CD4-positive, CD25-positive, alpha-beta regulatory T cell (primary cell): Measurements from ENCODE around the gene L1CAM. TPM values are rescaled to one million over a fixed set of nuclear protein-coding genes. Genes with fewer than 3 reads are reported as not detected.

Experiments
- ATAC-seq, 2 donors: fragments of 150-1000 bp; cut with Tn5 transposase; one replicate each; pipeline ENCODE4 v1.10.0; 2021; ENCODE audit warnings: low read depth in 2 of 2, moderate number of reproducible peaks in 2 of 2, moderate library complexity in 1 of 2
- DNase-seq, 3 donors: peaks; one replicate each; pipeline versions ENCODE4 v3.0.0 to v3.0.0-alpha.2; 2012 to 2022; ENCODE audit warnings: mixed read lengths in 1 of 3
- H3K27ac ChIP-seq: one replicate; pipeline ENCODE4 v1.7.0; 2013; ENCODE audit warnings: mild to moderate bottlenecking, low read length; ENCODE audit not compliant: insufficient read depth, poor library complexity, severe bottlenecking
- H3K27me3 ChIP-seq: one replicate; pipeline ENCODE4 v1.7.0; 2013; ENCODE audit warnings: low read length; ENCODE audit not compliant: control insufficient read depth, insufficient read depth
- H3K36me3 ChIP-seq: one replicate; pipeline ENCODE4 v1.7.0; 2013; ENCODE audit warnings: mild to moderate bottlenecking, low read length, moderate library complexity; ENCODE audit not compliant: control insufficient read depth, insufficient read depth
- H3K4me1 ChIP-seq: 2 replicates; pipeline ENCODE4 v1.7.0; 2013; ENCODE audit warnings: mild to moderate bottlenecking, low read length; ENCODE audit not compliant: insufficient read depth, control insufficient read depth, poor library complexity, severe bottlenecking
- H3K4me3 ChIP-seq: one replicate; pipeline ENCODE4 v1.7.0; 2013; ENCODE audit warnings: low read depth, mild to moderate bottlenecking, low read length, moderate library complexity
- H3K9me3 ChIP-seq, 2 experiments: 1 replicate in 1 of 2; 2 replicates in 1 of 2; pipeline ENCODE4 v1.7.0; 2013; ENCODE audit warnings: low read length in 2 of 2, mild to moderate bottlenecking in 1 of 2, moderate library complexity in 1 of 2; ENCODE audit not compliant: control insufficient read depth in 2 of 2
- H3K27ac Mint-ChIP-seq, 3 donors: one replicate each; pipeline ENCODE4 v1.8.0; 2020 to 2022; ENCODE audit warnings: mild to moderate bottlenecking in 3 of 3, mixed read lengths in 3 of 3, moderate library complexity in 2 of 3
- H3K27me3 Mint-ChIP-seq: one replicate; pipeline ENCODE4 v1.8.0; 2022; ENCODE audit warnings: mild to moderate bottlenecking, mixed read lengths
- H3K36me3 Mint-ChIP-seq: one replicate; pipeline ENCODE4 v1.8.0; 2020; ENCODE audit warnings: mixed read lengths
- H3K4me1 Mint-ChIP-seq, 4 donors: one replicate each; pipeline ENCODE4 v1.8.0; 2020 to 2022; ENCODE audit warnings: mixed read lengths in 4 of 4, mild to moderate bottlenecking in 1 of 4
- H3K4me3 Mint-ChIP-seq, 4 donors: one replicate each; pipeline ENCODE4 v1.8.0; 2020 to 2022; ENCODE audit warnings: mild to moderate bottlenecking in 4 of 4, mixed read lengths in 4 of 4, moderate library complexity in 3 of 4
- H3K9me3 Mint-ChIP-seq, 7 donors: one replicate each; pipeline ENCODE4 v1.8.0; 2020 to 2022; ENCODE audit warnings: mixed read lengths in 7 of 7, mild to moderate bottlenecking in 3 of 7, moderate library complexity in 2 of 7
- polyA plus RNA-seq, 4 donors: library from polyadenylated mRNA; unstranded; fragments of 300-500 nt; fragmentation: Illumina TruSeq; gene quantifications; one replicate each; pipeline ENCODE4 v1.2.3, GENCODE V29; 2021
- total RNA-seq: library from RNA; stranded (reverse); gene quantifications from one replicate; pipeline ENCODE4 v1.2.3, GENCODE V29; 2022

The L1CAM gene
- total and polyA plus RNA-seq, 5 donors from 2014 or later = 0.67 to 2.1 TPM; not detected in 3

- H3K4me3 ChIP-seq = no peak overlapping the region
- H3K4me1 ChIP-seq = peaks cover 7% of the 10 kb centered on the region
- H3K36me3 ChIP-seq = no peaks in the 10 kb centered on the region
- Mint-ChIP-seq H3K27me3 (peaks cover 42% of the 10 kb centered on the region), H3K27ac (no peak overlapping the region), H3K9me3 (peaks cover 0 to 3% (median 0%) of the 10 kb centered on the region in 7 donors), H3K4me1 (peaks cover 0 to 6% (median under 1%) of the 10 kb centered on the region in 4 donors), H3K36me3 (no peaks in the 10 kb centered on the region), H3K4me3 (peak overlapping the region in 1 of 4 donors; percentile 14)
- H3K9me3 ChIP-seq = no peaks in the 10 kb centered on the region
- no peak for DNase-seq
- H3K27me3 ChIP-seq = peaks cover under 1% of the 10 kb centered on the region
- no peak for ATAC-seq
- no peak overlapping the region for H3K27ac ChIP-seq
Observed at GRCh38 chrX:153832728-153833127, 53.2 kb downstream of the L1CAM start.

GRCh38 chrX:153831429-153832150 lies 54.4 kb downstream of the L1CAM start:
- Histone ChIP-seq H3K4me3 (no peak overlapping the region), H3K27ac (no peak overlapping the region), H3K9me3 (no peaks in the 10 kb centered on the region), H3K36me3 (no peaks in the 10 kb centered on the region), H3K27me3 (peaks cover 5% of the 10 kb centered on the region), H3K4me1 (peaks cover 7% of the 10 kb centered on the region)
- Mint-ChIP-seq H3K4me3 (peak overlapping the region; percentile 32 to 73 (median 59)), H3K9me3 (peaks cover 0 to 4% (median 0%) of the 10 kb centered on the region in 7 donors), H3K4me1 (peaks cover 0 to 6% (median 5%) of the 10 kb centered on the region in 4 donors), H3K27me3 (peaks cover 53% of the 10 kb centered on the region), H3K36me3 (no peaks in the 10 kb centered on the region), H3K27ac (no peak overlapping the region)
- ATAC-seq (no peak), DNase-seq (no peak)

- DNase-seq (no peak), ATAC-seq (no peak)
- Histone ChIP-seq H3K4me1 (peaks cover 7% of the 10 kb centered on the region), H3K27me3 (peaks cover 5% of the 10 kb centered on the region), H3K9me3 (no peaks in the 10 kb centered on the region), H3K27ac (no peak overlapping the region), H3K4me3 (no peak overlapping the region), H3K36me3 (no peaks in the 10 kb centered on the region)
- H3K27ac Mint-ChIP-seq = no peak overlapping the region
- peaks cover 54% of the 10 kb centered on the region for H3K27me3 Mint-ChIP-seq
- peak overlapping the region in 1 of 4 donors; percentile 32 for H3K4me3 Mint-ChIP-seq
- no peaks in the 10 kb centered on the region for H3K36me3 Mint-ChIP-seq
- H3K9me3 Mint-ChIP-seq = peaks cover 0 to 4% (median 0%) of the 10 kb centered on the region in 7 donors
- H3K4me1 Mint-ChIP-seq = peaks cover 0 to 6% (median 5%) of the 10 kb centered on the region in 4 donors
Observed at GRCh38 chrX:153830640-153831428, 55.1 kb downstream of the L1CAM start.

- no peak within 1 kb of the TSS for H3K4me3 ChIP-seq
- ATAC-seq (peak in 1 of 2 donors; percentile 25), DNase-seq (peak in 1 of 3 donors; percentile 4)
- peaks cover 5% of the 10 kb centered on the region for H3K27me3 ChIP-seq
- peaks cover 0 to 4% (median 0%) of the 10 kb centered on the region in 7 donors for H3K9me3 Mint-ChIP-seq
- no peaks in the 10 kb centered on the region for H3K9me3 ChIP-seq
- H3K36me3 ChIP-seq = no peaks in the 10 kb centered on the region
- no peak within 1 kb of the TSS for H3K27ac ChIP-seq
- H3K4me1 ChIP-seq = peaks cover 7% of the 10 kb centered on the region
- peak within 1 kb of the TSS in 3 of 4 donors; percentile 32 to 65 (median 41) for H3K4me3 Mint-ChIP-seq
- H3K27ac Mint-ChIP-seq = no peak within 1 kb of the TSS
- H3K27me3 Mint-ChIP-seq = peaks cover 50% of the 10 kb centered on the region
- H3K36me3 Mint-ChIP-seq = no peaks in the 10 kb centered on the region
- peaks cover 0 to 6% (median 5%) of the 10 kb centered on the region in 4 donors for H3K4me1 Mint-ChIP-seq
Observed at GRCh38 chrX:153829799-153830639, 56.0 kb downstream of the L1CAM start, which contains the start of gene PDZD4. TSS of gene PDZD4 (minus strand) at chrX:153830544. CDS start at chrX:153830298, 246 bp downstream.

GRCh38 chrX:153829549-153829798 lies 56.5 kb downstream of the L1CAM start:
- H3K27ac Mint-ChIP-seq = no peak overlapping the region
- no peak overlapping the region for H3K4me3 ChIP-seq
- peaks cover 0 to 6% (median 5%) of the 10 kb centered on the region in 4 donors for H3K4me1 Mint-ChIP-seq

GRCh38 chrX:153828723-153829548 lies 57.0 kb downstream of the L1CAM start:
- Histone ChIP-seq H3K27ac (no peak overlapping the region), H3K4me1 (peaks cover 7% of the 10 kb centered on the region), H3K4me3 (no peak overlapping the region), H3K9me3 (no peaks in the 10 kb centered on the region), H3K36me3 (no peaks in the 10 kb centered on the region), H3K27me3 (peaks cover 5% of the 10 kb centered on the region)
- DNase-seq = peak in 1 of 3 donors; percentile 10
- Mint-ChIP-seq H3K4me3 (peak overlapping the region in 1 of 4 donors; percentile 41), H3K9me3 (peaks cover 0 to 4% (median 0%) of the 10 kb centered on the region in 7 donors), H3K36me3 (no peaks in the 10 kb centered on the region), H3K27me3 (peaks cover 50% of the 10 kb centered on the region), H3K4me1 (peaks cover 0 to 6% (median 5%) of the 10 kb centered on the region in 4 donors), H3K27ac (no peak overlapping the region)
- no peak for ATAC-seq

More at GRCh38 chrX:153829549-153829798, 56.5 kb downstream of the L1CAM start:
- H3K9me3 Mint-ChIP-seq = peaks cover 0 to 4% (median 0%) of the 10 kb centered on the region in 7 donors
- peaks cover 45% of the 10 kb centered on the region for H3K27me3 Mint-ChIP-seq
- Histone ChIP-seq H3K4me1 (peaks cover 7% of the 10 kb centered on the region), H3K27ac (no peak overlapping the region), H3K27me3 (peaks cover 5% of the 10 kb centered on the region), H3K9me3 (no peaks in the 10 kb centered on the region), H3K36me3 (no peaks in the 10 kb centered on the region)
- peak overlapping the region in 1 of 4 donors; percentile 41 for H3K4me3 Mint-ChIP-seq
- DNase-seq (no peak), ATAC-seq (no peak)
- H3K36me3 Mint-ChIP-seq = no peaks in the 10 kb centered on the region
